NCI-H187 treated with DMSO at 0.1 percent for 48 hours (cell line): ENCODE measurements around the gene SORBS1.

Experiments
- DNase-seq: peaks from one replicate; lab custom pipeline; 2025; lab: John Stamatoyannopoulos, UW

The SORBS1 gene

GRCh38 chr10:95408983-95409873 is 151.9 kb downstream of the SORBS1 start:
- DNase-seq, result no peak

- DNase-seq, result no peak
These were observed 152.8 kb downstream of the SORBS1 start for GRCh38 chr10:95408148-95408960.

- no peak for DNase-seq
These were observed 153.6 kb downstream of the SORBS1 start for GRCh38 chr10:95407546-95407945.

- DNase-seq, result no peak
These were observed 154.4 kb downstream of the SORBS1 start for GRCh38 chr10:95406651-95407280.

GRCh38 chr10:95405655-95406054 is 155.5 kb downstream of the SORBS1 start:
- no peak for DNase-seq

GRCh38 chr10:95404864-95405263 is 156.3 kb downstream of the SORBS1 start:
- no peak for DNase-seq

- no peak for DNase-seq
These were observed 156.7 kb downstream of the SORBS1 start for GRCh38 chr10:95404462-95404858.

- DNase-seq, result no peak
These were observed 157.3 kb downstream of the SORBS1 start for GRCh38 chr10:95403700-95404461.

- DNase-seq, result no peak
These were observed 159.3 kb downstream of the SORBS1 start for GRCh38 chr10:95401704-95402469.

GRCh38 chr10:95400787-95401186 is 160.4 kb downstream of the SORBS1 start:
- DNase-seq, result no peak

- no peak for DNase-seq
These were observed 162.0 kb downstream of the SORBS1 start for GRCh38 chr10:95399183-95399582.

GRCh38 chr10:95397747-95398146 is 163.4 kb downstream of the SORBS1 start:
- DNase-seq, result no peak

GRCh38 chr10:95395947-95396449 is 165.2 kb downstream of the SORBS1 start:
- DNase-seq, result no peak

- no peak for DNase-seq
These were observed 166.8 kb downstream of the SORBS1 start for GRCh38 chr10:95394161-95394880.

GRCh38 chr10:95392681-95393164 is 168.4 kb downstream of the SORBS1 start:
- no peak for DNase-seq

- no peak for DNase-seq
These were observed 169.0 kb downstream of the SORBS1 start for GRCh38 chr10:95392217-95392584.

- DNase-seq, result no peak
These were observed 169.5 kb downstream of the SORBS1 start for GRCh38 chr10:95391581-95392216.

- no peak for DNase-seq
These were observed 170.0 kb downstream of the SORBS1 start for GRCh38 chr10:95391164-95391563.

GRCh38 chr10:95389982-95390381 is 171.2 kb downstream of the SORBS1 start:
- DNase-seq, result no peak

- DNase-seq, result no peak
These were observed 172.0 kb downstream of the SORBS1 start for GRCh38 chr10:95389176-95389575.
